IMR-90 (cell line): ENCODE results near the gene THUMPD2. TPM values are rescaled to one million over a fixed set of nuclear protein-coding genes. Genes with fewer than 3 reads are reported as not detected.

Experiments used
- ATAC-seq: fragments of 200-7000 bp; cut with Tn5 transposase; 2 replicates; pipeline ENCODE4 v1.9.1; 2020; ENCODE audit warnings: low read depth, mild to moderate bottlenecking, moderate library complexity
- BruUV-seq: library from RNA; stranded (reverse); fragments of 400-500 nt; replicated peaks from 2 replicates; lab custom pipeline; 2021; lab: Mats Ljungman, UMichigan
- CTCF ChIA-PET: fragments of 300-600 bp; formaldehyde crosslinking; extraction: SDS; loops from one replicate; lab custom pipeline; 2021; ENCODE audit warnings: antibody characterized with exemption; lab: Yijun Ruan, JAX
- POLR2A ChIA-PET: fragments of 300-600 bp; sonication (Branson Sonifier 250); formaldehyde crosslinking; loops from one replicate; lab custom pipeline; 2022; ENCODE audit warnings: antibody characterized with exemption; ENCODE audit not compliant: unreplicated experiment; lab: Charles Lee
- DNase-seq: peaks from one replicate; pipeline ENCODE4 v3.0.0; 2013
- H2AFZ ChIP-seq: replicated peaks from 2 replicates; pipeline ENCODE3; 2013; ENCODE audit warnings: low read length, mild to moderate bottlenecking; ENCODE audit not compliant: poor library complexity
- H2AK5ac ChIP-seq: 2 replicates; pipeline ENCODE4 v1.6.1; 2013; ENCODE audit warnings: low read depth, low read length, inconsistent platforms
- H2AK9ac ChIP-seq: replicated peaks from 2 replicates; pipeline ENCODE3; 2013; ENCODE audit warnings: mild to moderate bottlenecking, low read depth, low read length, moderate library complexity; ENCODE audit not compliant: poor library complexity
- H2BK120ac ChIP-seq: 2 replicates; pipeline ENCODE4 v1.6.1; 2013; ENCODE audit warnings: low read depth, low read length, inconsistent platforms
- H2BK15ac ChIP-seq: 3 replicates; pipeline ENCODE4 v1.6.1; 2013; ENCODE audit warnings: low read depth, low read length, inconsistent platforms
- H2BK20ac ChIP-seq: 2 replicates; pipeline ENCODE4 v1.6.1; 2013; ENCODE audit warnings: low read depth, mild to moderate bottlenecking, inconsistent platforms, low read length, moderate library complexity
- H2BK5ac ChIP-seq: 2 replicates; pipeline ENCODE4 v1.6.1; 2013; ENCODE audit warnings: mild to moderate bottlenecking, low read depth, low read length, inconsistent platforms; ENCODE audit not compliant: poor library complexity, severe bottlenecking
- H3K14ac ChIP-seq: replicated peaks from 2 replicates; pipeline ENCODE4 v1.6.1; 2013; ENCODE audit warnings: low read depth, low read length, inconsistent platforms
- H3K18ac ChIP-seq: 2 replicates; pipeline ENCODE4 v1.6.1; 2013; ENCODE audit warnings: low read depth, low read length, control low read depth
- H3K23ac ChIP-seq: 2 replicates; pipeline ENCODE4 v1.6.1; 2013; ENCODE audit warnings: low read depth, low read length, inconsistent platforms
- H3K27ac ChIP-seq: 2 replicates; pipeline ENCODE4 v1.5.1; 2013; ENCODE audit warnings: mild to moderate bottlenecking, control low read depth, low read length; ENCODE audit not compliant: insufficient read depth
- H3K27me3 ChIP-seq: 2 replicates; pipeline ENCODE4 v1.6.1; 2013; ENCODE audit warnings: low read length; ENCODE audit not compliant: control insufficient read depth, insufficient read depth
- H3K36me3 ChIP-seq: 2 replicates; pipeline ENCODE4 v1.6.1; 2013; ENCODE audit warnings: low read length, mixed read lengths; ENCODE audit not compliant: control insufficient read depth, insufficient read depth
- H3K4ac ChIP-seq: 2 replicates; pipeline ENCODE4 v1.6.1; 2013; ENCODE audit warnings: low read depth, low read length, inconsistent platforms
- H3K4me1 ChIP-seq: 2 replicates; pipeline ENCODE4 v1.6.1; 2013; ENCODE audit warnings: low read length, mixed read lengths; ENCODE audit not compliant: control insufficient read depth, insufficient read depth
- H3K4me2 ChIP-seq: 2 replicates; pipeline ENCODE4 v1.6.1; 2013; ENCODE audit warnings: low read depth, mild to moderate bottlenecking, control low read depth, low read length, moderate library complexity
- H3K4me3 ChIP-seq: 2 replicates; pipeline ENCODE4 v1.5.1; 2013; ENCODE audit warnings: low read depth, mild to moderate bottlenecking, control low read depth, low read length, moderate library complexity; ENCODE audit not compliant: insufficient read depth
- H3K56ac ChIP-seq: 2 replicates; pipeline ENCODE4 v1.6.1; 2013; ENCODE audit warnings: low read length, inconsistent platforms; ENCODE audit not compliant: insufficient read depth; ENCODE audit errors: extremely low read depth
- H3K79me1 ChIP-seq, 2 experiments: 2 replicates each; pipeline ENCODE4 v1.6.1; 2013; ENCODE audit warnings: low read length in 2 of 2, inconsistent platforms in 1 of 2, low read depth in 1 of 2
- H3K9ac ChIP-seq: 2 replicates; pipeline ENCODE4 v1.6.1; 2013; ENCODE audit warnings: low read depth, low read length, control low read depth
- H3K9me1 ChIP-seq: 2 replicates; pipeline ENCODE4 v1.6.1; 2013; ENCODE audit warnings: low read length, inconsistent platforms; ENCODE audit not compliant: insufficient read depth
- H3K9me3 ChIP-seq: 2 replicates; pipeline ENCODE4 v1.6.1; 2013; ENCODE audit warnings: low read length; ENCODE audit not compliant: control insufficient read depth, insufficient read depth
- H4K20me1 ChIP-seq: 2 replicates; pipeline ENCODE4 v1.6.1; 2013; ENCODE audit warnings: low read length, inconsistent platforms; ENCODE audit not compliant: insufficient read depth
- H4K5ac ChIP-seq: 2 replicates; pipeline ENCODE4 v1.6.1; 2013; ENCODE audit warnings: mild to moderate bottlenecking, low read depth, low read length, control low read depth
- H4K8ac ChIP-seq, 2 experiments: 2 replicates each; pipeline ENCODE4 v1.6.1; 2013; ENCODE audit warnings: low read depth in 2 of 2, low read length in 2 of 2, control low read depth in 1 of 2, inconsistent platforms in 1 of 2
- H4K91ac ChIP-seq: 2 replicates; pipeline ENCODE4 v1.6.1; 2013; ENCODE audit warnings: low read depth, low read length, inconsistent platforms; ENCODE audit not compliant: insufficient read depth
- BHLHE40 ChIP-seq: fragments of 150-350 bp; IDR thresholded peaks from 2 replicates; pipeline ENCODE4 v1.6.1; 2016; ENCODE audit warnings: mild to moderate bottlenecking, low read depth, low read length
- CEBPB ChIP-seq: IDR thresholded peaks from 2 replicates; pipeline ENCODE4 v1.6.1; 2012; ENCODE audit warnings: low read depth, low read length, improper control_type of control experiment
- CHD1 ChIP-seq: IDR thresholded peaks from 2 replicates; pipeline ENCODE4 v1.6.1; 2012; ENCODE audit warnings: low read depth, low read length, improper control_type of control experiment
- CTCF ChIP-seq: conservative IDR thresholded peaks from 2 replicates; pipeline ENCODE4 v1.5.1; 2012; ENCODE audit warnings: mild to moderate bottlenecking, low read depth, low read length, improper control_type of control experiment
- FOS ChIP-seq: fragments of 150-350 bp; IDR thresholded peaks from 2 replicates; pipeline ENCODE4 v1.6.1; 2016; ENCODE audit warnings: low read depth, low read length
- MAFK ChIP-seq: IDR thresholded peaks from 2 replicates; pipeline ENCODE4 v1.6.1; 2012; ENCODE audit warnings: low read depth, low read length, improper control_type of control experiment
- MAZ ChIP-seq: IDR thresholded peaks from 2 replicates; pipeline ENCODE4 v1.6.1; 2012; ENCODE audit warnings: low read depth, mild to moderate bottlenecking, low read length, improper control_type of control experiment, moderate library complexity, borderline replicate concordance
- MXI1 ChIP-seq: IDR thresholded peaks from 2 replicates; pipeline ENCODE4 v1.6.1; 2012; ENCODE audit warnings: low read depth, mild to moderate bottlenecking, low read length, moderate library complexity, borderline replicate concordance
- NFE2L2 ChIP-seq: fragments of 150-350 bp; IDR thresholded peaks from 2 replicates; pipeline ENCODE4 v1.6.1; 2016; ENCODE audit warnings: low read depth, mild to moderate bottlenecking, low read length
- POLR2A ChIP-seq: IDR thresholded peaks from 2 replicates; pipeline ENCODE4 v1.6.1; 2012; ENCODE audit warnings: mild to moderate bottlenecking, low read depth, low read length
- RAD21 ChIP-seq: IDR thresholded peaks from 2 replicates; pipeline ENCODE4 v1.6.1; 2012; ENCODE audit warnings: low read length, improper control_type of control experiment
- RCOR1 ChIP-seq: IDR thresholded peaks from 2 replicates; pipeline ENCODE4 v1.6.1; 2012; ENCODE audit warnings: mild to moderate bottlenecking, low read length, improper control_type of control experiment; ENCODE audit not compliant: insufficient replicate concordance
- RFX5 ChIP-seq: IDR thresholded peaks from 2 replicates; pipeline ENCODE4 v1.8.0; 2012; ENCODE audit warnings: low read depth, mild to moderate bottlenecking, low read length, moderate library complexity
- SMC3 ChIP-seq: fragments of 150-350 bp; IDR thresholded peaks from 2 replicates; pipeline ENCODE4 v1.6.1; 2016; ENCODE audit warnings: low read depth, mild to moderate bottlenecking, antibody characterized with exemption, low read length, moderate library complexity
- WGBS, 2 experiments: methylation state at CpG; one replicate each; pipeline versions ENCODE4 v1.1.5 to v1.1.7; 2013; ENCODE audit warnings: missing lambda C conversion rate in 2 of 2; ENCODE audit not compliant: insufficient read length in 1 of 2; ENCODE audit errors: extremely low coverage in 2 of 2; 5-methylcytosine and 5-hydroxymethylcytosine counted together
- dilution Hi-C: fragments of 300-500 bp; cut with HindIII; formaldehyde crosslinking; loops from one replicate; pipeline ENCODE4 v1.14.3; 2018; ENCODE audit warnings: low sequenced_read_pairs; ENCODE audit not compliant: unreplicated experiment
- in situ Hi-C: fragments of 300-500 bp; cut with MboI; formaldehyde crosslinking; loops from 3 replicates; pipeline ENCODE4 v1.14.3; 2019; ENCODE audit warnings: low sequenced_read_pairs, inconsistent platforms, mixed read lengths
- intact Hi-C: fragments of 100-400 bp; cut with micrococcal nuclease; formaldehyde crosslinking; loops from 2 replicates; pipeline ENCODE4 v1.10.0; 2022
- polyA plus RNA-seq, 3 experiments: library from polyadenylated mRNA; depleted of rRNA; stranded (reverse); fragments of >200 nt; gene quantifications; 2 replicates each; pipeline ENCODE4 v1.2.3, GENCODE V29; 2012; ENCODE audit warnings: low replicate concordance in 1 of 3
- total RNA-seq: library from RNA; depleted of rRNA; stranded (reverse); fragments of >200 nt; gene quantifications from 2 replicates; pipeline ENCODE4 v1.2.3, GENCODE V29; 2012
- TF ChIP-seq, protein P1 (sequence below): fragments of 150-350 bp; IDR thresholded peaks from 2 replicates; pipeline ENCODE4 v1.6.1; 2017; ENCODE audit warnings: mild to moderate bottlenecking, antibody characterized with exemption, low read length, low read depth

The THUMPD2 gene
- total and polyA plus RNA-seq, 2 of the 4 experiments (the other 2 are of a cell fraction) = 4.8 to 7.0 TPM

DNA sequence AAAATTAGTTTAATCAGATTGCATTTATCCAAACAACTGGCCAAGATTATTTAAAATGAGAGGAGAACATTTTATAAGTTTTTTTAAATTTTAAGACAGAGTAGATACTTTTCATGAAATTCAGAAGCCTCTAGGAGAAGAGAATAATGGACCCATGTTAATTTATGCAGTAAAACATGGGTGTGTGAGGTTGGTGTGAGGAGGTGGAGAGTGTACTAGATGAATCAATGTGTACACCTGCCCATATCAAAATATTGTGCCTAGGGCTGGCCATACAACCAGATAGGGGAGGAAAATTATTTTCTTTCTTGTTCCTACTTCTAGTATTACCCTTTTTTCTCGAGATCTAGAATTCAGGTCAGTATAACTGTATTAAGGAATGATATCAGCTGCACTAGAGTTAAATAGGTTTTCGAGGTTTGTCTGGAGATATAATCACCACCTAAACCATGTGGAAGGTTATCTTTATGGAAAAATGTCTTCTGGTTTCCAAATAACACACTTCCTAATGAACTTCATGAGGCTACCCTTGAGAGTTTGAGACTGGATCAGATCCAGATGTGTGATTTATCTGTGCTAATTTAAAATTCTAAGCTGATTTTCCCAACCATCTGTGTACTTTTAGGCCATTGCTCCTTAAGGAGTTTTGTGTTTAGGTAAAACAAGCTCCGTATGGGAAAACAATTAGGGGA lies 75.7 kb downstream of the THUMPD2 start:
- H2AK9ac ChIP-seq = no peak overlapping the region
- no peak for TF ChIP-seq MAZ
- no peak for TF ChIP-seq CHD1
- no peak for TF ChIP-seq POLR2A
- no peak for TF ChIP-seq MXI1
- no peak for TF ChIP-seq NFE2L2
- TF ChIP-seq BHLHE40 = no peak
- no peak for TF ChIP-seq SMC3
- TF ChIP-seq MAFK = no peak
- no peak for TF ChIP-seq RAD21
- TF ChIP-seq CTCF = no peak
- no peak for TF ChIP-seq RCOR1
- no peak for TF ChIP-seq FOS
- no peak for TF ChIP-seq RFX5
- TF ChIP-seq, protein P1, sequence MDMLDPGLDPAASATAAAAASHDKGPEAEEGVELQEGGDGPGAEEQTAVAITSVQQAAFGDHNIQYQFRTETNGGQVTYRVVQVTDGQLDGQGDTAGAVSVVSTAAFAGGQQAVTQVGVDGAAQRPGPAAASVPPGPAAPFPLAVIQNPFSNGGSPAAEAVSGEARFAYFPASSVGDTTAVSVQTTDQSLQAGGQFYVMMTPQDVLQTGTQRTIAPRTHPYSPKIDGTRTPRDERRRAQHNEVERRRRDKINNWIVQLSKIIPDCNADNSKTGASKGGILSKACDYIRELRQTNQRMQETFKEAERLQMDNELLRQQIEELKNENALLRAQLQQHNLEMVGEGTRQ = no peak
- TF ChIP-seq CEBPB = no peak
- no peaks in the 10 kb centered on the region for H3K27me3 ChIP-seq
- no peak overlapping the region for H3K18ac ChIP-seq
- no peak overlapping the region for H2BK20ac ChIP-seq
- no peaks in the 10 kb centered on the region for H3K9me1 ChIP-seq
- no peak overlapping the region for H3K4me3 ChIP-seq
- H3K14ac ChIP-seq = no peak overlapping the region
- no peaks in the 10 kb centered on the region for H3K4me1 ChIP-seq
- intact Hi-C loops (no loop called here), in situ Hi-C loops (no loop called here), dilution Hi-C loops (no loop called here)
- H3K56ac ChIP-seq = no peak overlapping the region
- no peak overlapping the region for H3K9ac ChIP-seq
- ATAC-seq (no peak), DNase-seq (no peak)
- H3K27ac ChIP-seq = no peak overlapping the region
- no peak overlapping the region for H2AK5ac ChIP-seq
- no peak overlapping the region for H2BK5ac ChIP-seq
- no peak overlapping the region for H4K5ac ChIP-seq
- BruUV-seq = no TSS peak
- no CpG with 5 or more reads among the region's 3 CpGs for WGBS, 2 experiments
- ChIA-PET CTCF (no interaction called here), POLR2A (no interaction called here)
- H3K9me3 ChIP-seq = peaks cover 11% of the 10 kb centered on the region
- no peak overlapping the region for H2BK15ac ChIP-seq
- no peaks in the 10 kb centered on the region for H3K79me1 ChIP-seq
- no peak overlapping the region for H4K8ac ChIP-seq
- H3K4ac ChIP-seq = no peak overlapping the region
- no peak overlapping the region for H2AFZ ChIP-seq
- no peaks in the 10 kb centered on the region for H3K36me3 ChIP-seq
- H4K20me1 ChIP-seq = no peaks in the 10 kb centered on the region
- no peak overlapping the region for H2BK120ac ChIP-seq
- no peak overlapping the region for H3K23ac ChIP-seq
- H3K4me2 ChIP-seq = no peak overlapping the region
- H4K91ac ChIP-seq = no peak overlapping the region
